Measurements from ENCODE around the gene PELI1. TPM values are rescaled to one million over a fixed set of nuclear protein-coding genes. Genes with fewer than 3 reads are reported as not detected.

Gene PELI1
- total RNA-seq, 1 donor from 2014 or later = 60.4 TPM

- peak in 1 of 2 donors; percentile 12 for TF ChIP-seq POLR2AphosphoS5 (IDR thresholded peaks at IDR 0.05; ENCODE audit: insufficient read depth in 1 of 2, low read depth in 1 of 2)
- peak; percentile 79 to 84 (median 82) for TF ChIP-seq CTCF (IDR thresholded peaks at IDR 0.05)
- TF ChIP-seq POLR2A (IDR thresholded peaks at IDR 0.05) = no peak
- Histone ChIP-seq H3K27ac (no peak overlapping the region), H3K4me1 (peaks cover 8% of the 10 kb centered on the region), H3K9me3 (no peaks in the 10 kb centered on the region), H3K36me3 (no peaks in the 10 kb centered on the region), H3K4me3 (no peak overlapping the region), H3K27me3 (no peaks in the 10 kb centered on the region)
- DNase-seq (ENCODE audit: extremely low spot score in 2 of 2) = no peak
- intact Hi-C loops (cut with DNase I) = loop anchor here (5.0 kb wide), 1 partner anchor 278 kb away; no protein-coding TSS in a partner anchor
These were observed 94.5 kb downstream of the PELI1 start for GRCh38 chr2:64049633-64050220.

GRCh38 chr2:64045938-64046337 is 98.3 kb downstream of the PELI1 start:
- Histone ChIP-seq H3K4me3 (no peak overlapping the region), H3K36me3 (no peaks in the 10 kb centered on the region), H3K27me3 (no peaks in the 10 kb centered on the region), H3K9me3 (no peaks in the 10 kb centered on the region), H3K4me1 (peaks cover 8% of the 10 kb centered on the region), H3K27ac (no peak overlapping the region)
- intact Hi-C loops (cut with DNase I) = no loop called here
- no peak for DNase-seq (ENCODE audit: extremely low spot score in 2 of 2)
- TF ChIP-seq POLR2A (IDR thresholded peaks at IDR 0.05) (no peak), POLR2AphosphoS5 (IDR thresholded peaks at IDR 0.05; ENCODE audit: insufficient read depth in 1 of 2, low read depth in 1 of 2) (no peak), CTCF (IDR thresholded peaks at IDR 0.05) (no peak)

Other genes with a start within 250 kb of the PELI1 start
- 22.3 TPM for gene VPS54, start 125.0 kb downstream of the PELI1 start, total RNA-seq

Measured in vagina (tissue), 2 donors.